ENCODE results near the gene ELL.

DNA sequence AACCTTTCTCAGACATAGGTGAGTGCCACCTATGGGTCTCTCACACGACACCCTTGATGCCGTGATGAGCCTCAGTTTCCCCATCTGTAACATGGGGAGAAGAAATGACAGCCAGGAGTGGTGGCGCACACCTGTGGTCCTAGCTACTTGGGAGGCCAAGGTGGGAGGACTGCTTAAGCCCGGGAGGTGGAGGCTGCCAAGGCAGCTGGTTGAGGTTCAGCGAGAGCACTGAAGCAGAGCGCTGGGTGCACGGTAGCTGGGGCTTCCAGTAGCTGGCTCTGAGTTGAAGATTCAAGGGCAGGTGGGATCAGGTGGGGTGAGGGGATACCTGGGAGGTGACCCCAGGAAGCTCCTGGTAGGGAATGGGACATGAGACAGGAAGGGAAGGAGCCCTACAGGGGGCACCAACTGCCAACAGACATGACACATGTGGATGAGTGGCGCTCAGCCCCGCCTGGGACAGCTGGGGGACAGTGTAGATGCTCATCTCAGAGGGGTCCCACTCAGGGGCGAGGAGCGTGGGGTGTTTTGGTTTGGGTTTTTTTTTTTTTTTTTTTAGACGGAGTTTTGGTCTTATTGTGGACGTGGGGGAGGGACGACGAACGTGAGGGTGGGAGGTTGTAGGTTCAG lies 109.1 kb downstream of the ELL start:
- TF ChIP-seq, protein P1, sequence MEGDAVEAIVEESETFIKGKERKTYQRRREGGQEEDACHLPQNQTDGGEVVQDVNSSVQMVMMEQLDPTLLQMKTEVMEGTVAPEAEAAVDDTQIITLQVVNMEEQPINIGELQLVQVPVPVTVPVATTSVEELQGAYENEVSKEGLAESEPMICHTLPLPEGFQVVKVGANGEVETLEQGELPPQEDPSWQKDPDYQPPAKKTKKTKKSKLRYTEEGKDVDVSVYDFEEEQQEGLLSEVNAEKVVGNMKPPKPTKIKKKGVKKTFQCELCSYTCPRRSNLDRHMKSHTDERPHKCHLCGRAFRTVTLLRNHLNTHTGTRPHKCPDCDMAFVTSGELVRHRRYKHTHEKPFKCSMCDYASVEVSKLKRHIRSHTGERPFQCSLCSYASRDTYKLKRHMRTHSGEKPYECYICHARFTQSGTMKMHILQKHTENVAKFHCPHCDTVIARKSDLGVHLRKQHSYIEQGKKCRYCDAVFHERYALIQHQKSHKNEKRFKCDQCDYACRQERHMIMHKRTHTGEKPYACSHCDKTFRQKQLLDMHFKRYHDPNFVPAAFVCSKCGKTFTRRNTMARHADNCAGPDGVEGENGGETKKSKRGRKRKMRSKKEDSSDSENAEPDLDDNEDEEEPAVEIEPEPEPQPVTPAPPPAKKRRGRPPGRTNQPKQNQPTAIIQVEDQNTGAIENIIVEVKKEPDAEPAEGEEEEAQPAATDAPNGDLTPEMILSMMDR (conservative IDR thresholded peaks at IDR 0.05 in 1 of 2, IDR thresholded peaks at IDR 0.05 in 1 of 2; ENCODE audit: extremely low read depth in 1 of 2, insufficient read depth in 1 of 2, low read depth in 1 of 2, low read length in 2 of 2): no peak
- TF ChIP-seq EZH2 (IDR thresholded peaks at IDR 0.05; ENCODE audit: borderline replicate concordance, low read length): no peak

All from mammary epithelial cell (primary cell).